H9 (cell line): Measurements from ENCODE around the gene GLT1D1. TPM values are rescaled to one million over a fixed set of nuclear protein-coding genes. Genes with fewer than 3 reads are reported as not detected.

Source experiments
- DNase-seq: peaks from one replicate; pipeline ENCODE4 v3.0.0-alpha.2; 2017
- H2AFZ ChIP-seq: one replicate; pipeline ENCODE4 v1.6.1; 2013; ENCODE audit warnings: mild to moderate bottlenecking, low read length, control low read depth, moderate library complexity
- H2AK5ac ChIP-seq: 2 replicates; pipeline ENCODE4 v1.6.1; 2013; ENCODE audit warnings: low read length, control low read depth, mixed read lengths; ENCODE audit not compliant: insufficient read length
- H2BK120ac ChIP-seq: one replicate; pipeline ENCODE4 v1.6.1; 2013; ENCODE audit warnings: low read depth, mild to moderate bottlenecking, low read length, control low read depth, inconsistent platforms; ENCODE audit not compliant: poor library complexity, severe bottlenecking
- H2BK12ac ChIP-seq: 2 replicates; pipeline ENCODE4 v1.6.1; 2013; ENCODE audit warnings: low read length, control low read depth, mixed read lengths, low read depth; ENCODE audit not compliant: insufficient read length
- H2BK15ac ChIP-seq: 2 replicates; pipeline ENCODE4 v1.6.1; 2013; ENCODE audit warnings: low read depth, low read length, control low read depth
- H2BK20ac ChIP-seq: one replicate; pipeline ENCODE4 v1.6.1; 2013; ENCODE audit warnings: low read depth, mild to moderate bottlenecking, low read length, control low read depth, inconsistent platforms; ENCODE audit not compliant: poor library complexity, severe bottlenecking
- H2BK5ac ChIP-seq: 2 replicates; pipeline ENCODE4 v1.6.1; 2013; ENCODE audit warnings: low read length, control low read depth, mixed read lengths; ENCODE audit not compliant: insufficient read length
- H3K14ac ChIP-seq: 2 replicates; pipeline ENCODE4 v1.6.1; 2013; ENCODE audit warnings: low read length, control low read depth; ENCODE audit not compliant: insufficient read depth
- H3K18ac ChIP-seq: 2 replicates; pipeline ENCODE4 v1.6.1; 2013; ENCODE audit warnings: low read depth, mild to moderate bottlenecking, mixed read lengths, low read length, control low read depth; ENCODE audit not compliant: insufficient read length
- H3K23ac ChIP-seq: 2 replicates; pipeline ENCODE4 v1.6.1; 2013; ENCODE audit warnings: low read length, control low read depth, mixed read lengths, low read depth; ENCODE audit not compliant: insufficient read length
- H3K23me2 ChIP-seq: 2 replicates; pipeline ENCODE4 v1.6.1; 2013; ENCODE audit warnings: low read depth, mild to moderate bottlenecking, mixed read lengths, low read length, control low read depth; ENCODE audit not compliant: insufficient read length, poor library complexity, severe bottlenecking
- H3K27ac ChIP-seq: 2 replicates; pipeline ENCODE4 v1.5.1; 2013; ENCODE audit warnings: low read length, control low read depth, mixed read lengths, low read depth; ENCODE audit not compliant: insufficient read length
- H3K27me3 ChIP-seq: 2 replicates; pipeline ENCODE4 v1.6.1; 2013; ENCODE audit warnings: low read length, control low read depth, inconsistent platforms; ENCODE audit not compliant: insufficient read depth
- H3K4ac ChIP-seq: 2 replicates; pipeline ENCODE4 v1.6.1; 2013; ENCODE audit warnings: low read depth, mild to moderate bottlenecking, control low read depth, inconsistent platforms, low read length, moderate library complexity
- H3K4me1 ChIP-seq: 2 replicates; pipeline ENCODE4 v1.6.1; 2013; ENCODE audit warnings: low read length, control low read depth, inconsistent platforms; ENCODE audit not compliant: insufficient read depth
- H3K4me2 ChIP-seq: 2 replicates; pipeline ENCODE4 v1.6.1; 2013; ENCODE audit warnings: low read length, control low read depth, mixed read lengths; ENCODE audit not compliant: insufficient read length, insufficient read depth
- H3K56ac ChIP-seq: 2 replicates; pipeline ENCODE4 v1.6.1; 2013; ENCODE audit warnings: low read depth, mild to moderate bottlenecking, mixed read lengths, low read length, control low read depth; ENCODE audit not compliant: insufficient read length
- H3K79me1 ChIP-seq: 2 replicates; pipeline ENCODE4 v1.6.1; 2013; ENCODE audit warnings: low read depth, mild to moderate bottlenecking, moderate library complexity, low read length, control low read depth, inconsistent platforms; ENCODE audit not compliant: insufficient read depth, poor library complexity, severe bottlenecking
- H3K79me2 ChIP-seq: 2 replicates; pipeline ENCODE4 v1.6.1; 2013; ENCODE audit warnings: low read length, control low read depth, inconsistent platforms; ENCODE audit not compliant: insufficient read depth
- H3K9ac ChIP-seq: 2 replicates; pipeline ENCODE4 v1.6.1; 2013; ENCODE audit warnings: low read length, control low read depth, mixed read lengths; ENCODE audit not compliant: insufficient read length; ENCODE audit errors: extremely low read depth
- H3K9me3 ChIP-seq: one replicate; pipeline ENCODE4 v1.6.1; 2013; ENCODE audit warnings: low read depth, low read length, inconsistent platforms; ENCODE audit not compliant: control insufficient read depth
- H3T11ph ChIP-seq: one replicate; pipeline ENCODE4 v1.6.1; 2013; ENCODE audit warnings: mild to moderate bottlenecking, low read length, control low read depth, inconsistent platforms
- H4K20me1 ChIP-seq: one replicate; pipeline ENCODE4 v1.6.1; 2013; ENCODE audit not compliant: control insufficient read depth, insufficient read length, insufficient read depth
- H4K5ac ChIP-seq: 2 replicates; pipeline ENCODE4 v1.6.1; 2013; ENCODE audit warnings: low read depth, mild to moderate bottlenecking, mixed read lengths, low read length, control low read depth; ENCODE audit not compliant: insufficient read length
- H4K8ac ChIP-seq: replicated peaks from 2 replicates; pipeline ENCODE4 v1.6.1; 2013; ENCODE audit warnings: low read length, control low read depth, mixed read lengths, low read depth; ENCODE audit not compliant: insufficient read length
- H4K91ac ChIP-seq: 2 replicates; pipeline ENCODE4 v1.6.1; 2013; ENCODE audit warnings: low read depth, mild to moderate bottlenecking, moderate library complexity, mixed read lengths, low read length, control low read depth; ENCODE audit not compliant: insufficient read length
- H3K27ac Mint-ChIP-seq, 3 experiments: 2 replicates in 2 of 3; 3 replicates in 1 of 3; pipeline ENCODE4 v1.8.0; 2020 to 2021; ENCODE audit warnings: mixed read lengths in 3 of 3, mild to moderate bottlenecking in 1 of 3, moderate library complexity in 1 of 3
- H3K27me3 Mint-ChIP-seq: 2 replicates; pipeline ENCODE4 v1.8.0; 2021; ENCODE audit warnings: low read depth, mild to moderate bottlenecking, moderate library complexity, mixed read lengths
- H3K36me3 Mint-ChIP-seq, 3 experiments: 2 replicates in 2 of 3; 3 replicates in 1 of 3; pipeline ENCODE4 v1.8.0; 2020 to 2021; ENCODE audit warnings: low read depth in 3 of 3, mixed read lengths in 3 of 3; ENCODE audit not compliant: insufficient read depth in 1 of 3
- H3K4me1 Mint-ChIP-seq, 2 experiments: 2 replicates each; pipeline ENCODE4 v1.8.0; 2020; ENCODE audit warnings: mixed read lengths in 2 of 2
- H3K4me3 Mint-ChIP-seq, 2 experiments: 2 replicates in 1 of 2; 3 replicates in 1 of 2; pipeline ENCODE4 v1.8.0; 2020 to 2021; ENCODE audit warnings: mild to moderate bottlenecking in 2 of 2, mixed read lengths in 2 of 2, moderate library complexity in 1 of 2
- H3K9me3 Mint-ChIP-seq, 2 experiments: 2 replicates in 1 of 2; 3 replicates in 1 of 2; pipeline ENCODE4 v1.8.0; 2020; ENCODE audit warnings: mild to moderate bottlenecking in 2 of 2, mixed read lengths in 2 of 2, moderate library complexity in 1 of 2
- WGBS: extraction: QIAGEN DNeasy Blood & Tissue Kit; methylation state at CpG from one replicate; pipeline ENCODE4 v1.1.7; 2013; ENCODE audit warnings: missing lambda C conversion rate, low lambda C conversion rate, mixed read lengths; ENCODE audit not compliant: insufficient read length; ENCODE audit errors: extremely low coverage; 5-methylcytosine and 5-hydroxymethylcytosine counted together
- total RNA-seq: library from RNA; stranded (reverse); gene quantifications from 2 replicates; pipeline ENCODE4 v1.2.1, GENCODE V29; 2021
- TF ChIP-seq, protein P1 (sequence below): fragments of 200-600 bp; sonication (generic); conservative IDR thresholded peaks from 3 replicates; pipeline ENCODE4 v1.8.0; 2021; ENCODE audit warnings: antibody characterized with exemption, mild to moderate bottlenecking

GLT1D1 gene
- total RNA-seq, 1 experiment from 2014 or later, result 7.0 TPM

DNA sequence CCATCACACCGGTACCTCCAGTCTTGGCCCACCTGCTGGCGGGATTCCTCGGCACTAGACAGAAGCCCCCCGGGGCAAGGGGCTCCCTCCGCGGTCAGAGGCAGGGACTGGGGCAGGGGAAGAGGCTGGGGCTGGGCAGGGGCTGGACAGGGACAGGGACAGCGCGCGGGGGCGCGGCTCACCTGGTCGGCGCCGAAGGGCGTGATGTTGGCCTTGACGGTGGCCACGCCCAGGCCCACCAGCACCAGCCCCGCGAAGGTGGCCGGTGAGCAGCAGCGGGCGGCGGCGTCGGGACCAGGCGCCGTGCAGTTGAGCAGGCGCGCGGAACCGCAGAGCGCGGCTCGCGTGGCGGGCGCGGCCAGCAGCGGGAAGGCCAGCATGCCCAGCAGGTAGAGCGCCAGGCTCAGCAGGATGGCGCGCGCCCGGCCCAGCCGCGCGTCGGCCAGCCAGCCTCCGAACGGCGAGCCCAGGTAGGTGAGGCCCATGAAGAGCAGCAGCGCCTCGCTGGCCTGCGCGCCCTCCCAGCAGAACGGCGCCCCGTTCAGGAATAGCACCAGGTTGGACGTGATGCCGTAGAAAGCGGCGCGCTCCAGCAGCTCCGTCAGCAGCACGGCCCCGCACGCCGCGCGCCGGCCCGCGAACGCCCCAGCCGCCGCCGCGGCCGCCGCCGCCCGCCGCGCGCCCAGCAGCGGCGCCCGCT lies 29.9 kb upstream of the GLT1D1 start:
- Histone ChIP-seq H2AFZ (no peak overlapping the region), H3K14ac (peak overlapping the region; percentile 60), H3K27ac (no peak overlapping the region), H3K9ac (peak overlapping the region; percentile 79), H3K79me2 (peaks cover 29% of the 10 kb centered on the region; the same call in 1 of the 2 replicates), H4K8ac (no peak overlapping the region), H2BK5ac (no peak overlapping the region), H3K4me1 (peaks cover 5% of the 10 kb centered on the region), H2AK5ac (no peak overlapping the region), H3K56ac (no peak overlapping the region), H2BK12ac (no peak overlapping the region), H3K9me3 (no peaks in the 10 kb centered on the region), H3K4me2 (peak overlapping the region; percentile 61), H2BK20ac (no peak overlapping the region), H3K4ac (no peak overlapping the region), H2BK15ac (no peak overlapping the region), H4K5ac (no peak overlapping the region), H3K23ac (no peak overlapping the region), H3K79me1 (peaks cover 6% of the 10 kb centered on the region), H3K23me2 (peaks cover 13% of the 10 kb centered on the region), H2BK120ac (no peak overlapping the region), H4K91ac (no peak overlapping the region), H3T11ph (no peak overlapping the region), H4K20me1 (no peaks in the 10 kb centered on the region), H3K18ac (peak overlapping the region; percentile 32), H3K27me3 (no peaks in the 10 kb centered on the region)
- DNase-seq, result peak; percentile 80
- no peaks in the 10 kb centered on the region; the same call in 1 of the 2 replicates for H3K27me3 Mint-ChIP-seq
- WGBS, result no CpG with 5 or more reads among the region's 88 CpGs
- peaks cover 33 to 38% of the 10 kb centered on the region in 2 experiments for H3K4me1 Mint-ChIP-seq
- peaks cover 9 to 24% (median 24%) of the 10 kb centered on the region in 3 experiments; a peak in 6 of 7 replicates for H3K36me3 Mint-ChIP-seq
- H3K9me3 Mint-ChIP-seq, result no peaks in the 10 kb centered on the region
- H3K4me3 Mint-ChIP-seq, result peak overlapping the region; percentile 86 to 90
- TF ChIP-seq, protein P1, sequence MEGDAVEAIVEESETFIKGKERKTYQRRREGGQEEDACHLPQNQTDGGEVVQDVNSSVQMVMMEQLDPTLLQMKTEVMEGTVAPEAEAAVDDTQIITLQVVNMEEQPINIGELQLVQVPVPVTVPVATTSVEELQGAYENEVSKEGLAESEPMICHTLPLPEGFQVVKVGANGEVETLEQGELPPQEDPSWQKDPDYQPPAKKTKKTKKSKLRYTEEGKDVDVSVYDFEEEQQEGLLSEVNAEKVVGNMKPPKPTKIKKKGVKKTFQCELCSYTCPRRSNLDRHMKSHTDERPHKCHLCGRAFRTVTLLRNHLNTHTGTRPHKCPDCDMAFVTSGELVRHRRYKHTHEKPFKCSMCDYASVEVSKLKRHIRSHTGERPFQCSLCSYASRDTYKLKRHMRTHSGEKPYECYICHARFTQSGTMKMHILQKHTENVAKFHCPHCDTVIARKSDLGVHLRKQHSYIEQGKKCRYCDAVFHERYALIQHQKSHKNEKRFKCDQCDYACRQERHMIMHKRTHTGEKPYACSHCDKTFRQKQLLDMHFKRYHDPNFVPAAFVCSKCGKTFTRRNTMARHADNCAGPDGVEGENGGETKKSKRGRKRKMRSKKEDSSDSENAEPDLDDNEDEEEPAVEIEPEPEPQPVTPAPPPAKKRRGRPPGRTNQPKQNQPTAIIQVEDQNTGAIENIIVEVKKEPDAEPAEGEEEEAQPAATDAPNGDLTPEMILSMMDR, result no peak
- H3K27ac Mint-ChIP-seq, result peak overlapping the region in 1 of 3 experiments; percentile 65; a peak in 1 of 7 replicates
